ENCODE measurements around the gene THBS2. TPM values are rescaled to one million over a fixed set of nuclear protein-coding genes. Genes with fewer than 3 reads are reported as not detected.

Gene THBS2
- total RNA-seq, 2 experiments from 2014 or later, result not detected

DNA sequence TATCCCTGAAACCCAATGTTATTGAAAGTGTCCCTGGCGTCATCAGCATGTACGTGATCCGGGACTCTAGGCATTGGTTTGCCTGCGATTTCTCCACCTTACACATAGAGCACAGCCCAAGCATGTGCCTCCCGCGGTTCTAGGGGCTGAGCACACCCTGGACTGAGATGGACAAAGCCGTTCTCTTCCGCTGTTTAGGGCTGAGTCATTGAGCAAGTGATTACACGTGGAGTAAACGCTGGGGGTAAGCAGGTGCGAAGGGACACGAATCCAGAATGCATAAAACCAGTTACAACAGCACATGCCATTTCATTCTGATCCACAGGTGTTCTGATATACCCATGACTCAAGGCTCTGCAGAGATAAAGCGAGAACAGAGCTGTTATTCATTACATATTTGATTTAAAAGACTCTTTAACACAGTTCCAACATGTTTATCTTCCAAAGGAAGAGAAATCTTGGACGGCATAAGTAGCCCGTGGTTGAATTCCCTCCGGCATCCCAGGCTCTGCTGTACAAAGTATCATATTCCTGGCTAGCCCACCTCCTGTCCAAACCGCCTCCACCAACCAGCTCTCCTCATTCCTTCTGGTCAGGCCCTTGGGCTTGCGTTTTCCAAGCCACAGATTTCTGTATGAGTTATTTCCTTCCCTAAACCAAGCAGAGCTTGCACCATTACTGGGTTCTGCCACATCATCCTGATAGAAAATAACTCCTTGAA is 36.1 kb upstream of the THBS2 start:
- Mint-ChIP-seq H3K27me3 (peaks cover 2% of the 10 kb centered on the region), H3K4me1 (no peaks in the 10 kb centered on the region), H3K9me3 (ENCODE audit: low read depth) (no peaks in the 10 kb centered on the region), H3K4me3 (no peak overlapping the region), H3K27ac (no peak overlapping the region), H3K36me3 (ENCODE audit: low read depth) (no peaks in the 10 kb centered on the region)
- intact Hi-C loops (cut with DNase I, micrococcal nuclease), result no loop called here
- ChIA-PET POLR2A (no interaction called here), CTCF (no interaction called here)
- no peak for DNase-seq
- ATAC-seq, result no peak

DNA sequence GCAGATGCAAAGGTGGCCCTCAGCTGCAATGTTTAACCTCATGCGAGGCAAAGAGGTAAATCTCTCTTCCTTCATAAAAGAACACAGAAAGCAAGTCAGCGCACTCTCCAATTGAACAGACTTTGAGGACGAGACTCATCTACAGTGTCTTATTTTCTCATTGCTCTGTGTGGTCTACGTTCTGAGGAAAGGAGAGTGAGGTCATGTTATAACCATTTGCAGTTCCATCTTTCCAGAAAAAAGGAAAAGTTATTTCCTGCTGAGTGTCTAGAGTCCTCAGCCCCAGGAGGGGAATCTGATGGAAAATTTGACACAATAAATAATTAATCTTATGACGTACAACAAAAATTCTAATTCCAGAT is 35.6 kb upstream of the THBS2 start:
- no peak overlapping the region for H3K4me3 Mint-ChIP-seq
- ChIA-PET CTCF (interaction anchor here (0.6 kb wide), 1 partner anchor 400 kb away, joined by 3 read pairs; no protein-coding TSS in a partner anchor), POLR2A (no interaction called here)
- ATAC-seq (no peak), DNase-seq (no peak)
- no peaks in the 10 kb centered on the region for H3K4me1 Mint-ChIP-seq
- no peaks in the 10 kb centered on the region for H3K9me3 Mint-ChIP-seq (ENCODE audit: low read depth)
- peaks cover under 1% of the 10 kb centered on the region for H3K27me3 Mint-ChIP-seq
- intact Hi-C loops (cut with DNase I, micrococcal nuclease), result no loop called here
- no peaks in the 10 kb centered on the region for H3K36me3 Mint-ChIP-seq (ENCODE audit: low read depth)
- H3K27ac Mint-ChIP-seq, result no peak overlapping the region

DNA sequence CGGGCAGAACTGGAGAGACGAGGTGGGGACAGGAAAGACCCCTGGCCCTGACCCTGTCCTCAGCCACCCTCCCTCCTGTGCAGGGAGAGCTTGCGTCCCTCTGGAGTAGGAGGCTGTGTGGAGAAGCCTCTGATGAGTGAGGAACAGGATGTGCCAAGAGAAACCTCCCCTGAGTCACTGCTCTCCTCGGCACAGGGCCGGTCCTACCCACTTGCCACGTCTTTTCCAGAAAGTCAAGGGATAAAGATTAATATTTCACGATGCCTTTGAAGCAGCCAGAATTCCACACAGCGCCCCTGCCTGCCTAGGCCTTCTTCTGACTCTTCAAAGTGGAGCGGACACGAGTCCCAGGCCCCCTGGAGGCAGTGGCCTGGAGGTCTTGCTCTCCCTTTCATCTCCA is 34.9 kb upstream of the THBS2 start:
- H3K27ac Mint-ChIP-seq, result no peak overlapping the region
- ChIA-PET POLR2A (no interaction called here), CTCF (interaction anchor here (0.6 kb wide), 1 partner anchor 399 kb away, joined by 3 read pairs; no protein-coding TSS in a partner anchor)
- no peaks in the 10 kb centered on the region for H3K27me3 Mint-ChIP-seq
- no peak overlapping the region for H3K4me3 Mint-ChIP-seq
- DNase-seq, result no peak
- H3K4me1 Mint-ChIP-seq, result no peaks in the 10 kb centered on the region
- H3K9me3 Mint-ChIP-seq (ENCODE audit: low read depth), result no peaks in the 10 kb centered on the region
- intact Hi-C loops (cut with DNase I, micrococcal nuclease), result no loop called here
- H3K36me3 Mint-ChIP-seq (ENCODE audit: low read depth), result no peaks in the 10 kb centered on the region
- ATAC-seq, result no peak

DNA sequence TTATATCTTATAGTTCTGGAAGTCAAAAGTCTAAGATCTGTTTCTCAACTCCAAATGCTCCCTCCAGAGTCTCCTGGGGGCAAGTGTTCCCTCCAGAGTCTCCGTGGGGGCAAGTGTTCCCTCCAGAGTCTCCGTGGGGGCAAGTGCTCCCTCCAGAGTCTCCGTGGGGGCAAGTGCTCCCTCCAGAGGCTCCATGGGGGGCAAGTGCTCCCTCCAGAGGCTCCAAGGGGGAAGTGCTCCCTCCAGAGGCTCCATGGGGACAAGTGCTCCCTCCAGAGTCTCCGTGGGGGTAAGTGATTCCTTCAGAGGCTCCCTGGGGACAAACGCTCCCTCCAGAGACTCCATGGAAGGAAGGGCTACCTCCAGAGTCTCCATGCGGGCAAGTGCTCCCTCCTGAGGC is 34.0 kb upstream of the THBS2 start:
- no peak for ATAC-seq
- H3K9me3 Mint-ChIP-seq (ENCODE audit: low read depth), result no peaks in the 10 kb centered on the region
- H3K36me3 Mint-ChIP-seq (ENCODE audit: low read depth), result no peaks in the 10 kb centered on the region
- no peaks in the 10 kb centered on the region for H3K27me3 Mint-ChIP-seq
- H3K27ac Mint-ChIP-seq, result no peak overlapping the region
- intact Hi-C loops (cut with DNase I, micrococcal nuclease), result no loop called here
- POLR2A ChIA-PET, result no interaction called here
- no peaks in the 10 kb centered on the region for H3K4me1 Mint-ChIP-seq
- CTCF ChIA-PET, result no interaction called here
- no peak overlapping the region for H3K4me3 Mint-ChIP-seq
- no peak for DNase-seq

DNA sequence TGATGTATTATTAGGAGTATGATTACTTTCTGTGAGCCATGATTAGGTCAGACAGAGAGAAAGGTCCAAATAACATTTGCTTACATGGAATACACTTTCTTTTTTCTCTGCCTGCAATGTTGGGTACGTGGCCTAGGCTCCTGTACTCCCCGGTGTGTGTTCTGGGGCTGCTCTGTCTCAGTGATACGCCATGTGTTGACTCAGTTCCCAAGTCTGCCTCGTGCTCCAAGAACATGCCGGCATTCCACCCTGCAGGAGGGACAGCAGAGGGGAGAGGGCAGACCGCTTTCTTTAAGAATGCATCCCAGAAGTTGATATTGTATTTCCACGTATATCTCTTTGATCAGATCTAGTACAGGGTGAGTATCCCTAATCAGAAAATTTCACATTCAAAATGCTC is 33.3 kb upstream of the THBS2 start:
- ChIA-PET CTCF (no interaction called here), POLR2A (no interaction called here)
- Mint-ChIP-seq H3K27ac (no peak overlapping the region), H3K9me3 (ENCODE audit: low read depth) (no peaks in the 10 kb centered on the region), H3K36me3 (ENCODE audit: low read depth) (no peaks in the 10 kb centered on the region), H3K4me1 (no peaks in the 10 kb centered on the region), H3K27me3 (peaks cover 3% of the 10 kb centered on the region), H3K4me3 (no peak overlapping the region)
- no peak for ATAC-seq
- intact Hi-C loops (cut with DNase I, micrococcal nuclease), result no loop called here
- DNase-seq, result no peak

DNA sequence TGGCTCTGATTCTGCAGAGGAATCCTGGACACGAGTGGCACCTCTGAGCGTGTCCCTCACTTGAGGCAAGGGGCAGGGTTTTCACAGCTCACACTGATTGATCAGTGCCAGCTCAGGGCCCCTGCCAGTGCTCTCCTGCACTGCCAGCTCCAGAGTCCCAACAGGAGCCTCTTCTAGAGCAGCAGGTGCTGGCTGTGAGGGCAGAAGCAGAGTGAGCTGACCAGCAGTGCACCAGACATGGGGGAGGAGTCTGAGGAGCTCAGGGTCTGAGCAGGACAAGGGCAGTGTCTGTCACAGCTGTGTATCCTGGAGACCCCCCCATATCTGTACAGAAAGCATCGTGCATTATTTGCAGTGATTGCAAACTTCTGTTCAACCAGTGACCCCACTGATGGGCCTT is 31.5 kb upstream of the THBS2 start:
- intact Hi-C loops (cut with DNase I, micrococcal nuclease), result no loop called here
- Mint-ChIP-seq H3K4me1 (no peaks in the 10 kb centered on the region), H3K27me3 (peaks cover 3% of the 10 kb centered on the region), H3K9me3 (ENCODE audit: low read depth) (no peaks in the 10 kb centered on the region), H3K4me3 (no peak overlapping the region), H3K27ac (no peak overlapping the region), H3K36me3 (ENCODE audit: low read depth) (no peaks in the 10 kb centered on the region)
- ATAC-seq (no peak), DNase-seq (no peak)
- ChIA-PET CTCF (interaction anchor here (0.6 kb wide), 1 partner anchor 580 kb away, joined by 4 read pairs; no protein-coding TSS in a partner anchor), POLR2A (no interaction called here)

DNA sequence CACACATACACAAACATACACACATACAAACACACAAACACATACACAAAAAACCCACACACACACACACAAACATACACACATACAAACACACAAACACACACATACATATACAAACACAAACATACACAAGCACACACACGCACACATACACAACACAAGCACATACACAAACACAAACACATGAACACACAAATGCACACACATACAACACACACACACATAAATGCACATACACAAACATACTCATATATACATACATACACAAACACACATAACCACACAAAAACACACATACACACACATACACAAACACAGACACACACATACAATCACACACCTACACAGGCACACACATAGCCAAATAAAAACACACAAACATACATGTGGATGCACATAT is 30.3 kb upstream of the THBS2 start:
- Mint-ChIP-seq H3K36me3 (ENCODE audit: low read depth) (no peaks in the 10 kb centered on the region), H3K27ac (no peak overlapping the region), H3K4me3 (no peak overlapping the region), H3K4me1 (no peaks in the 10 kb centered on the region), H3K27me3 (peaks cover 3% of the 10 kb centered on the region), H3K9me3 (ENCODE audit: low read depth) (no peaks in the 10 kb centered on the region)
- CTCF ChIA-PET, result no interaction called here
- ATAC-seq (no peak), DNase-seq (no peak)
- POLR2A ChIA-PET, result no interaction called here
- intact Hi-C loops (cut with DNase I, micrococcal nuclease), result no loop called here

DNA sequence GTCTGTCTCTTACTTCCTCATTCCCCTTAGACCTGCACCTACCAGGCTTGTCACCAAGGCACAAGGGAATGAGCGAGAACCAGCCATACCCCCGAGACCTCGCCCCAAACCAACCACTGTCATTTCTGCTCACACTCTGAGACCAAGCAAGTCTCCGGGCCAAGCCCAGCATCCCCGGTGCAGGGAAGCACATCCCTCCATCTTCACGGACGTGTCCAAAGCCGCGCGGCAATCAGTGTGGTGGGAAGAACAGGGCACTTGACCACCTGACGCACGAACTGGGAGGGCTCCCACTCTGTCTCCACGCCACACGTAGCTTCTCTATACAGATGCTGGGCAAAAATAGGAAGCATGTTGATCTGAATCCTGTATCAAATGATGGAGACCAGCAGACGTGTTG is 28.4 kb upstream of the THBS2 start:
- Mint-ChIP-seq H3K36me3 (ENCODE audit: low read depth) (no peaks in the 10 kb centered on the region), H3K4me3 (no peak overlapping the region), H3K4me1 (no peaks in the 10 kb centered on the region), H3K9me3 (ENCODE audit: low read depth) (no peaks in the 10 kb centered on the region), H3K27ac (no peak overlapping the region), H3K27me3 (peaks cover 3% of the 10 kb centered on the region)
- ATAC-seq (no peak), DNase-seq (no peak)
- ChIA-PET POLR2A (no interaction called here), CTCF (no interaction called here)
- intact Hi-C loops (cut with DNase I, micrococcal nuclease), result no loop called here

DNA sequence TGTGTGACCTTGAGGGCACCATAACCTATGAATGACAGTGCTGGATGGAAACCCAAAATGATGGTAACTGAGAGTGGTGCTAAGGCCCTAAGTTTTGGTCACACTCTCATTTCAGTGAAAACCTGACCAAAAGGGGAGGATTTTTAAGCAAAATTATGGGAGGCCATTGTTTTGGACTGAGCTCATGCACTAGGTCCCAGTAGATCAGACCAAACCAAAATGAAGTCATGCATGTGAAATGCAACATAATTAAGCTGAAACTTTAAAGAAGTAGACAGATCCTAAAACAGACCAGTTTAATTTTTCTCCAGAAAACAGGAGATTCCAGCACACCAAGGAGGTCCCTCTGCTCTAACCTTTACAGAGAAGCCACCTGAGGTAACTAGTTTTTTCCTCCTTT is 24.0 kb upstream of the THBS2 start:
- H3K36me3 Mint-ChIP-seq (ENCODE audit: low read depth), result no peaks in the 10 kb centered on the region
- H3K27me3 Mint-ChIP-seq, result peaks cover 3% of the 10 kb centered on the region
- POLR2A ChIA-PET, result no interaction called here
- no peak for DNase-seq
- no peaks in the 10 kb centered on the region for H3K4me1 Mint-ChIP-seq
- no peak overlapping the region for H3K27ac Mint-ChIP-seq
- CTCF ChIA-PET, result no interaction called here
- intact Hi-C loops (cut with DNase I, micrococcal nuclease), result no loop called here
- H3K4me3 Mint-ChIP-seq, result no peak overlapping the region
- ATAC-seq, result no peak
- H3K9me3 Mint-ChIP-seq (ENCODE audit: low read depth), result no peaks in the 10 kb centered on the region

DNA sequence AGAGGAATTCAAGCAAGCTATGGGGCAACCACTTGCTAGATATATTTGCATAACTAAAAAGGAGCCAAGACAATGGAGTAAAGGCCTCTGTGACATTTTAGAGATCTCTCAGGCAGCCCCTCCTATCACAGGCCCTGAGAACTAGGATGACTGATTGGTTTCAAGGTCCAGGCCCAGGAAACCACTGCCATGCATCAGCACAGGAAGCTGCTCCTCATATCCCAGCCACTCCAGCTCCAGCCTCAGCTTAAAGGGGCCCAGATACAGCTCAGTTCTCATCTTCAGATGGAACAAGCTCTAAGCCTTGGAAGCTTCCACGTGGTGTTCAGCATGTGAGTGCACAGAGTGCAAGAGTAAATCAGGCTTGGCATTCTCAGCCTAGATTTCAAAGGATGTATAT is 21.1 kb upstream of the THBS2 start:
- Mint-ChIP-seq H3K27me3 (no peaks in the 10 kb centered on the region), H3K4me3 (no peak overlapping the region), H3K27ac (no peak overlapping the region), H3K36me3 (ENCODE audit: low read depth) (no peaks in the 10 kb centered on the region), H3K4me1 (no peaks in the 10 kb centered on the region), H3K9me3 (ENCODE audit: low read depth) (no peaks in the 10 kb centered on the region)
- CTCF ChIA-PET, result interaction anchor here (0.6 to 0.9 kb wide), 2 partner anchors 20 to 95 kb away, joined by 3 read pairs; no protein-coding TSS in a partner anchor
- DNase-seq, result no peak
- ATAC-seq, result no peak
- POLR2A ChIA-PET, result no interaction called here
- intact Hi-C loops (cut with DNase I, micrococcal nuclease), result no loop called here

DNA sequence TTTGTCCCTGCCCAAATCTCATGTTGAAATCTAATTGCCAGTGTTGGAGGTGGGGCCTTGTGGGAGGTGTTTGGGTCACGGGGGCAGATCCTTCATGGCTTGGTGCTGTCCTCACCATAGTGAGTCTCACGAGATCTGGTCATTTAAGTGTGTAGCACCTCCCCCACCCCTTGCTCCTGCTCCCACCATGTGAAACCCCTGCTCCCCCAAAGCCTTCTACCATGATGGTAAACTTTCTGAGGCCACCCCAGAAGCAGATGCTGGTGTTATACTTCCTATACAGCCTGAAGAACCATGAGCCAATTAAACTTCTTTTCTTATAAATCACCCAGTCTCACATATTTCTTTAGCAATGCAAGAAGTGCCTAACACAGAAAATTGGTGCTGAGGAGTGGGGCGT is 19.9 kb upstream of the THBS2 start:
- ATAC-seq, result no peak
- H3K27ac Mint-ChIP-seq, result no peak overlapping the region
- no peaks in the 10 kb centered on the region for H3K36me3 Mint-ChIP-seq (ENCODE audit: low read depth)
- no peak overlapping the region for H3K4me3 Mint-ChIP-seq
- no peaks in the 10 kb centered on the region for H3K4me1 Mint-ChIP-seq
- no peaks in the 10 kb centered on the region for H3K9me3 Mint-ChIP-seq (ENCODE audit: low read depth)
- intact Hi-C loops (cut with DNase I, micrococcal nuclease), result no loop called here
- H3K27me3 Mint-ChIP-seq, result no peaks in the 10 kb centered on the region
- ChIA-PET CTCF (no interaction called here), POLR2A (no interaction called here)
- no peak for DNase-seq

DNA sequence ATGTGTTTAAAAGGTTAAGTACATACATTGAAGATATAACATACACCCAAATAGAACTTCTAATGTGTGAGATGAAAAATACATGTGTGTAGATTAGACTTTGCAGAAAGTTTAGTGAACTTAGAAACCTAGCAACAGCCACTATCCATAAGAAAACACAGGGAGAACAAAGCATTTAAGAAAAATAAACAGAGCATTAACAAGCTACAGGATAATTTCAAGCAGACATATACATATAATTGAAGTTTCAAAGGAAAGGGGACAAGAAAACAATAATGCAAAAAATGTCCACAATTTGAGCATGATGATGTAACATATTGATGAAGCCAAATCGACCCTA is 18.2 kb upstream of the THBS2 start:
- H3K9me3 Mint-ChIP-seq (ENCODE audit: low read depth), result no peaks in the 10 kb centered on the region
- H3K4me3 Mint-ChIP-seq, result no peak overlapping the region
- H3K27ac Mint-ChIP-seq, result no peak overlapping the region
- intact Hi-C loops (cut with DNase I, micrococcal nuclease), result no loop called here
- no peaks in the 10 kb centered on the region for H3K36me3 Mint-ChIP-seq (ENCODE audit: low read depth)
- ChIA-PET POLR2A (no interaction called here), CTCF (no interaction called here)
- no peak for DNase-seq
- no peak for ATAC-seq
- H3K4me1 Mint-ChIP-seq, result no peaks in the 10 kb centered on the region
- H3K27me3 Mint-ChIP-seq, result no peaks in the 10 kb centered on the region
